ENCODE data around the gene SIGLEC7.

Gene SIGLEC7

DNA sequence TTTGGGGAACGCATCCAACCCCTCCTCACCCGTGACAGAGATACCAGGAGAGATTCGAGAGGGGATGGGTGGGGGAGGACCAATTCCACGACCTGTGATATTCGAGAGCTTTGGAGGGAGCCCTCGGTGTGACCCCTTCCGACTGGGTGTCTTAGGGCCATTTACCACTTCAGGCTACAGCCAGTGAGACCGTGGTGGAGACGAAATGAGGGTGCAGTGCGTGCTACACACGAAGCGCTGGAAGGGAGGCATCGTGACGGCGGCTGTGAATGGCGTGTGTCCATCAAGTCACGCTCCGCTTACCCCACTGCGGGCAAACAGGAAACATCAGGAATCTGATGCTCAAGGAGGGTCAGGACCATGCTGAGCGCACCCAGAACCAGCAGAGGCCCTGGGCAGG, 44.3 kb upstream of the SIGLEC7 start:
- no peak for DNase-seq (ENCODE audit: low read depth)
- in situ Hi-C loops (cut with HindIII; ENCODE audit: low sequenced_read_pairs): no loop called here
- H3K4me3 ChIP-seq (ENCODE audit: low read depth, low read length): no peak overlapping the region

DNA sequence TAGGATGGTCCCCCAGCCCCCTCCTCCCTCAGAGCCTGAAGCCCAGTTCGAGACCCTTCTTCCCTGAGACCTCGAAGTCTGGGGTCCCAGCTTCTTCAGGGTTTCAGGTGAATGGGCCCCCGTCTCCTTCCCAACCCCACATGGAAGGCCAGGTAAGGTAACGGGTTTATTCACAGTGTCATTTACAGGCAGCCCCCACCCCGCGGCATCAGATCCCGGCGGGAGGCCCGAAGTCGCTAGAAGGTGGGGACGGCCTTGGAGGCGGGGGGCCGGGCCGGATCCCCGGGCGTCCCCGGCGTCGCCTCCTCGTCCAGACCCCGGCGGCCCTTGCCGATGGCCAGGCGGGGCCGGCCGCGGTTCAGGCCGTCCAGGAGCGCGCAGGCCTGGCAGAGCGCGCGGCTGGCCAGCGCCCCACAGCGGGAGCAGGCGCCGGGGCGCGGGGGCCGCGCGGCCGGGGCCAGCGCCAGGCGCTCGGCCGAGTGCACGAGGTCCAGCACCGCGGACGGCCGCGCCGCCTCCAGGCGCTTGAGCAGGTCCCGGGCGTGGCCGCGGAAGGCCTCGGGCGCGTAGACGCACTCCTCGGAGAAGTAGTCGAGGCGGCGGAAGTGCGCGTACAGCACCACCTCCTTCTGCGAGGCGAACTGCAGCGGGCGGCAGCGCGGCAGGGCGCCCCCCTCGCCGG, 43.6 kb upstream of the SIGLEC7 start:
- in situ Hi-C loops (cut with HindIII; ENCODE audit: low sequenced_read_pairs): no loop called here
- H3K4me3 ChIP-seq (ENCODE audit: low read depth, low read length): no peak overlapping the region
- no peak for DNase-seq (ENCODE audit: low read depth)
- TF ChIP-seq, protein P1, sequence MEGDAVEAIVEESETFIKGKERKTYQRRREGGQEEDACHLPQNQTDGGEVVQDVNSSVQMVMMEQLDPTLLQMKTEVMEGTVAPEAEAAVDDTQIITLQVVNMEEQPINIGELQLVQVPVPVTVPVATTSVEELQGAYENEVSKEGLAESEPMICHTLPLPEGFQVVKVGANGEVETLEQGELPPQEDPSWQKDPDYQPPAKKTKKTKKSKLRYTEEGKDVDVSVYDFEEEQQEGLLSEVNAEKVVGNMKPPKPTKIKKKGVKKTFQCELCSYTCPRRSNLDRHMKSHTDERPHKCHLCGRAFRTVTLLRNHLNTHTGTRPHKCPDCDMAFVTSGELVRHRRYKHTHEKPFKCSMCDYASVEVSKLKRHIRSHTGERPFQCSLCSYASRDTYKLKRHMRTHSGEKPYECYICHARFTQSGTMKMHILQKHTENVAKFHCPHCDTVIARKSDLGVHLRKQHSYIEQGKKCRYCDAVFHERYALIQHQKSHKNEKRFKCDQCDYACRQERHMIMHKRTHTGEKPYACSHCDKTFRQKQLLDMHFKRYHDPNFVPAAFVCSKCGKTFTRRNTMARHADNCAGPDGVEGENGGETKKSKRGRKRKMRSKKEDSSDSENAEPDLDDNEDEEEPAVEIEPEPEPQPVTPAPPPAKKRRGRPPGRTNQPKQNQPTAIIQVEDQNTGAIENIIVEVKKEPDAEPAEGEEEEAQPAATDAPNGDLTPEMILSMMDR (IDR thresholded peaks at IDR 0.05; ENCODE audit: low read depth, low read length, missing control alignments): no peak

More for the DNA sequence above, 44.3 kb upstream of the SIGLEC7 start:
- TF ChIP-seq, protein P1 (IDR thresholded peaks at IDR 0.05; ENCODE audit: low read depth, low read length, missing control alignments): no peak

DNA sequence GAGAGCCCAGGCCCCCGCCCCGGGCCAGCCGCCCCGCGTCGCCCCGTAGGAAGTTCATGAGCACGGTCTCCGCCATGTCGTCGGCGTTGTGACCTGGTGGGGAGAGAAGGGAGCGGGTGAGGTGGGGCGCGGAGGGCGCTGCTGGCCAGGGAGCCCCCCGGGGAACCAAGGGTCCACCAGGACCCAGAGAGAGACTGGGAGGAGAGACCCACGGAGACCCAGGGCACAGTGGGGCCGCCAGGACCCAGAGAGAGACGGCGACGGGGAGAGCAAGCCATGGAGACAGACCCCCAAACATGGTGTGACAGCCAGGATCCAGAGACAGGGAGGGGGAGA, 43.1 kb upstream of the SIGLEC7 start:
- in situ Hi-C loops (cut with HindIII; ENCODE audit: low sequenced_read_pairs): no loop called here
- no peak overlapping the region for H3K4me3 ChIP-seq (ENCODE audit: low read depth, low read length)
- no peak for DNase-seq (ENCODE audit: low read depth)
- TF ChIP-seq, protein P1 (IDR thresholded peaks at IDR 0.05; ENCODE audit: low read depth, low read length, missing control alignments): no peak

DNA sequence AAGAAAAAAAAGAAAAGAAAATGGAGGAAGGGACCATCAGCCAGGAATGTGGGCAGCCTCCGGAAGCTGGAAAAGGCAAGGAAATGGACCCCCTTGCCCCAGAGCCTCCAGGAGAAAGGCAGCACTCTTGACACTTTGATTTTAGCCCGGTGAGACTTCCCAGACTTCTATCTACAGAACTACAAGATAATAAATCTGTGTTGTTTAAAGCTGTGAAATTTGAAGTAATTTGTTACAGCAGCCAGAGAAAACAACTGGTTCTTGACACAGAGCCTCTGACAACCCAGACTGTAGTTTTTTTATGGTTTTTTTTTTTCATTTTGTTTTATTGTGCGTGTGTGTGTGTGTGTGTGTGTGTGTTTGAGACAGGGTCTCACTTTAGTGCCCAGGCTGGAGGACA, 41.5 kb upstream of the SIGLEC7 start:
- no peak overlapping the region for H3K4me3 ChIP-seq (ENCODE audit: low read depth, low read length)
- DNase-seq (ENCODE audit: low read depth): no peak
- in situ Hi-C loops (cut with HindIII; ENCODE audit: low sequenced_read_pairs): no loop called here
- TF ChIP-seq, protein P1 (IDR thresholded peaks at IDR 0.05; ENCODE audit: low read depth, low read length, missing control alignments): no peak

DNA sequence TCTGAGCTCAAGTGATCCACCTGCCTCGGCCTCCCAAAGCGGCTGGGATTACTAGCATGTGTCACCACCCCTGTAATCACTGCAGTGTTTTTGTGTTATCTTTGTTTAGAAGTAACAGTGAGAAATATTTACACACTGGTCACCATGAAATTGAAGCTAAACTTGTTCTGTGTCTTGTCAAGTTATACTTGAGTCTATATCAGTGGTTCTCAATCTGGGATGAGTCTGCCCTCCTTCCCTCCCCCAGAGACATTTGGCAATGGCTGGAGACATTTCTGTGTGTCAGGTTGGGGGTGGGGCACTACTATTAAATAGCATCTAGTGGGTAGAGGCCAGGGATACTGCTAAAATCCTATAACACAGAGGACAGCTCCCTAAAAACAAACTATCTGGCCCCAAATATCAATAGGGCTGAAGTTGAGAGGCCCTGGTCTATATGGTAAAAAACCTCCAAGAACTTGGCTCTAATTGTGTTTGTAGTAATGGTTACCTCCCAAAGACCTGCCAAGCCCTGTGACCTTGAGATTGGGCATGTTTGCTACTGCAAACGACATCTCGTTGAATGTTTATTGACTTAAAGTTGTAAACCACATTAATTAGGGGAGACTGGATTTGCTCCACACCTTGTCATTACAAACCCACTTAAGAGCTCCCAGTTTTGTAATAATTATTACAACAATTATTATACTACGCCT, 40.8 kb upstream of the SIGLEC7 start:
- in situ Hi-C loops (cut with HindIII; ENCODE audit: low sequenced_read_pairs): no loop called here

DNA sequence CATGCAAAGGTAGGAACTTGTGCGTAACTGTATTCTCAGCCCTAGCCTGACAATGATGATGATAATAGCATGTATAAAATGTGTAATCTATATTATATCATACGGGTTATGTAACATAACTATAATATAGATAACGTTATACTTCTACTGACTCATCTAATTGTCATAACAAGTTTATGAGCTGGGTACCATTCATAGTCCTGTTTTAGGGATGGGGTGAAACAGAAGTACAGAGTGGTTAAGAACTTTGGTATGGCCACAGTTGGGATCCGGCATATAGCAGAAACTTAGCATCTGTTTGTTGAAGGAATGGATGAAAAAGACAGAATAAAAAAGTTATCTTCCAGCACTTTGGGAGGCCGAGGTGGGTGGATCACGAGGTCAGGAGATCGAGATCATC, 39.1 kb upstream of the SIGLEC7 start:
- H3K4me3 ChIP-seq (ENCODE audit: low read depth, low read length): no peak overlapping the region
- DNase-seq (ENCODE audit: low read depth): no peak
- TF ChIP-seq, protein P1 (IDR thresholded peaks at IDR 0.05; ENCODE audit: low read depth, low read length, missing control alignments): no peak
- in situ Hi-C loops (cut with HindIII; ENCODE audit: low sequenced_read_pairs): no loop called here

More for the DNA sequence above, 40.8 kb upstream of the SIGLEC7 start:
- DNase-seq (ENCODE audit: low read depth): no peak
- H3K4me3 ChIP-seq (ENCODE audit: low read depth, low read length): no peak overlapping the region
- TF ChIP-seq, protein P1 (IDR thresholded peaks at IDR 0.05; ENCODE audit: low read depth, low read length, missing control alignments): no peak
